HL-60 (cell line): Measurements from ENCODE around the gene FNIP1.

Experiments
- DNase-seq, 2 experiments: peaks; one replicate each; pipeline ENCODE4 v3.0.0-alpha.2; 2010 to 2020; ENCODE audit warnings: low read depth in 1 of 2, low spot score in 1 of 2
- H3K27ac ChIP-seq: fragments of 250-450 bp; sonication (Bioruptor Pico); replicated peaks from 2 replicates; pipeline ENCODE4 v1.5.1; 2020; ENCODE audit warnings: mild to moderate bottlenecking, moderate library complexity
- H3K27me3 ChIP-seq: fragments of 250-450 bp; sonication (Bioruptor Pico); 2 replicates; pipeline ENCODE4 v1.5.1; 2021; ENCODE audit warnings: mild to moderate bottlenecking, moderate library complexity; ENCODE audit not compliant: insufficient read depth, poor library complexity, severe bottlenecking
- H3K4me3 ChIP-seq: replicated peaks from 2 replicates; pipeline ENCODE4 v1.5.1; 2011; ENCODE audit warnings: mild to moderate bottlenecking, control low read depth, low read length; ENCODE audit not compliant: insufficient read depth
- CTCF ChIP-seq: IDR thresholded peaks from one replicate; pipeline ENCODE4 v1.5.1; 2011; ENCODE audit warnings: low read length, control low read depth, inconsistent platforms; ENCODE audit not compliant: insufficient read depth
- GABPA ChIP-seq: IDR thresholded peaks from 2 replicates; pipeline ENCODE4 v1.6.1; 2012; ENCODE audit warnings: low read depth
- POLR2AphosphoS5 ChIP-seq: IDR thresholded peaks from 2 replicates; pipeline ENCODE4 v1.6.1; 2012; ENCODE audit warnings: low read depth
- REST ChIP-seq: IDR thresholded peaks from 2 replicates; pipeline ENCODE4 v1.6.1; 2012; ENCODE audit warnings: low read depth; ENCODE audit not compliant: insufficient replicate concordance
- SPI1 ChIP-seq: IDR thresholded peaks from 2 replicates; pipeline ENCODE4 v1.6.1; 2012; ENCODE audit warnings: low read depth, mild to moderate bottlenecking, borderline replicate concordance

FNIP1 gene

DNA sequence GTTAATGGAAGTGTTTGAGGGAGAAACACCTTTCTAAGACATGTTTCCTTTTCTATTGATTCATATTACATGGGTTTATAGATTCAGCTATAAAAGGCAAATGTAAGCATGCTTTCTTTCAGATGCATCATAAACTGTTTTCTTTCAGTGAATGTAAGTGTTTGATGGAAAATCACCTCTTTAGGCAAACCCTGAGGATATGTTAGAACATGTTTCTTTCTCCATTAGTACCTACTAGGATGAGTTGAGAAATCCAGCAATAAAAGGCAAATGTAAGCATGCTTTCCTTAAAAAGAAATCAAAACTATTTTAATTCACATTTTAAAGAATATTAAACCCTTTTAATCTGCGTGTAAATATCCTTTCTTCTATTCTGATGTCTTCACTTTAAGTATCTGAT, 31.6 kb downstream of the FNIP1 start:
- Histone ChIP-seq H3K4me3 (no peak overlapping the region), H3K27me3 (no peaks in the 10 kb centered on the region), H3K27ac (no peak overlapping the region)
- TF ChIP-seq POLR2AphosphoS5 (no peak), CTCF (no peak), GABPA (no peak), REST (no peak), SPI1 (no peak)
- no peak for DNase-seq

DNA sequence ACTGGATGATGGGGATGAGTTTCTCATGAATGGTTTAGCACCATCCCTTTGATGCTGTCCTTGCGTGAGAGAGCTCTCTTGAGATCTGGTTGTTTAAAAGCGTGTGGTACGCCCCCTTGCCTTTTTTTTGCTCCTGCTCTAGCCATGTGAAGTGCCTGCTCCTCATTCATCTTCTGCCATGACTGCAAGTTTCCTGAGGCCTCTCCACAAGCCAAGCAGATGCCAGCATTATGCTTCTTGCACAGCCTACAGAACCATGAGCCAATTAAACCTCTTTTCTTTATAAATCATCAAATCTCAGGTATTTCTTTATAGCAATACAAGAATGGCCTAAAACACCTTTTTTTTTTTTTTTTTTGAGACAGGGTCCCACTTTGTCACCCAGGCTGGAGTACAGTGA, 32.8 kb downstream of the FNIP1 start:
- no peaks in the 10 kb centered on the region for H3K27me3 ChIP-seq
- no peak for DNase-seq
- H3K4me3 ChIP-seq = no peak overlapping the region
- no peak for TF ChIP-seq CTCF
- no peak for TF ChIP-seq GABPA
- TF ChIP-seq REST = no peak
- TF ChIP-seq POLR2AphosphoS5 = no peak
- no peak for TF ChIP-seq SPI1
- H3K27ac ChIP-seq = no peak overlapping the region

GRCh38 chr5:131760793-131761192, 36.0 kb downstream of the FNIP1 start:
- Histone ChIP-seq H3K4me3 (no peak overlapping the region), H3K27ac (no peak overlapping the region), H3K27me3 (no peaks in the 10 kb centered on the region)
- TF ChIP-seq CTCF (no peak), GABPA (no peak), REST (no peak), POLR2AphosphoS5 (no peak), SPI1 (no peak)
- no peak for DNase-seq
